Measurements from ENCODE around the gene SYK. TPM values are rescaled to one million over a fixed set of nuclear protein-coding genes. Genes with fewer than 3 reads are reported as not detected.

Gene SYK
- total RNA-seq, 1 donor from 2014 or later = 0.36 TPM

DNA sequence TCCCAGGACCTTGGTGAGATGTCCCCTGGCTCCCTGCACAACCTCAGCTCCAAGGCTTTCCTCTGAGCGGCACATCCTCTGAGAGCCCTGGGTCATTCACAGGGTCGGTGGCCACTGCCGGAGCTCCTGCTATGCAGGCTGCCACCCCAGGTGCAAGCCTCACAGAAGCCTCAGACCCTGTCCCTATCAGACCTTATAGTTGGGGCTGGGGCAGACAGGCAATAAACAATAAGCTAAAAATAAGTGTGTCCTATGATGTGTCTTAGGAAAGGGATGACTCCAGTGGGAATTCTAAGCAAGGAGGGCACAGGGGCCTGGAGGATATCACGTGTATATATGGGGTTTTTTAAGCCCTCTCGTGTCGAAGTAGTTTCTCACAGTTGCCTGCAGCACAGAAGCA, 91.3 kb downstream of the SYK start:
- Mint-ChIP-seq H3K27ac (ENCODE audit: unreplicated experiment) (peak overlapping the region; percentile 61), H3K27me3 (ENCODE audit: unreplicated experiment) (peaks cover 3% of the 10 kb centered on the region), H3K4me1 (ENCODE audit: unreplicated experiment) (peaks cover 42% of the 10 kb centered on the region), H3K36me3 (ENCODE audit: low read depth, unreplicated experiment) (no peaks in the 10 kb centered on the region), H3K9me3 (ENCODE audit: unreplicated experiment) (no peaks in the 10 kb centered on the region), H3K4me3 (ENCODE audit: unreplicated experiment) (no peak overlapping the region)
- TF ChIP-seq, protein P1, sequence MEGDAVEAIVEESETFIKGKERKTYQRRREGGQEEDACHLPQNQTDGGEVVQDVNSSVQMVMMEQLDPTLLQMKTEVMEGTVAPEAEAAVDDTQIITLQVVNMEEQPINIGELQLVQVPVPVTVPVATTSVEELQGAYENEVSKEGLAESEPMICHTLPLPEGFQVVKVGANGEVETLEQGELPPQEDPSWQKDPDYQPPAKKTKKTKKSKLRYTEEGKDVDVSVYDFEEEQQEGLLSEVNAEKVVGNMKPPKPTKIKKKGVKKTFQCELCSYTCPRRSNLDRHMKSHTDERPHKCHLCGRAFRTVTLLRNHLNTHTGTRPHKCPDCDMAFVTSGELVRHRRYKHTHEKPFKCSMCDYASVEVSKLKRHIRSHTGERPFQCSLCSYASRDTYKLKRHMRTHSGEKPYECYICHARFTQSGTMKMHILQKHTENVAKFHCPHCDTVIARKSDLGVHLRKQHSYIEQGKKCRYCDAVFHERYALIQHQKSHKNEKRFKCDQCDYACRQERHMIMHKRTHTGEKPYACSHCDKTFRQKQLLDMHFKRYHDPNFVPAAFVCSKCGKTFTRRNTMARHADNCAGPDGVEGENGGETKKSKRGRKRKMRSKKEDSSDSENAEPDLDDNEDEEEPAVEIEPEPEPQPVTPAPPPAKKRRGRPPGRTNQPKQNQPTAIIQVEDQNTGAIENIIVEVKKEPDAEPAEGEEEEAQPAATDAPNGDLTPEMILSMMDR (IDR thresholded peaks at IDR 0.05; ENCODE audit: unreplicated experiment) = no peak
- DNase-seq (ENCODE audit: low spot score) = no peak

GRCh38 chr9:90893706-90894105, 92.1 kb downstream of the SYK start:
- H3K9me3 Mint-ChIP-seq (ENCODE audit: unreplicated experiment) = no peaks in the 10 kb centered on the region

DNA sequence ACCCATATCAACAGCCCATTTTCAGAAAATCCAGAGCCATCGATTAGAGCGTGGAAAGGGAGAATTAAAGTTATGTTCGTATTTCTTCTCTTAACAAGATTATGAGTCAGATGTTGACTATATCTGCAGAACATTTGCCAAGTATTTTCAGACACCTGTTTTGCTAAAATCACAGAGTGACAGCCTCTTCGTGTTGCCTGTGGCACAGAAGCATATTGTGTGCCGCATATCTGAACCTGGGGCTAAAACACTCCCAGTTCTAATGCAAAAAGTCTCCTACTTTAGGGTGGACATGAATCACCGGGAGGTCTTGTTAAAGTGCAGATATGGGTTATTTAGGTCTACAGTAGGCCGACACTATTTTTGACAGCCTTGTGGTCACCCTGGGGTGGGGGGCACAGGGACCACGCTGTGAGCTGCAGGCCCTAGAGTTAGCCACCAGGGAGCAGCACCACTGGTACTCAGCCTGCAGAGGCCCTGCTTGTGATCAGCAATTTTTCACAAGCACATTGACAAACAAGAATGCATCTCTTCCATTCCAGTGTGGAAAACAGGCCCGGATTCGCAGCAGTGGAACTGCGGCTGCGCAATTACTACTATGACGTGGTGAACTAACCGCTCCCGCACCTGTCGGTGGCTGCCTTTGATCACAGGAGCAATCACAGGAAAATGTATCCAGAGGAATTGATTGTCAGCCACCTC, 93.5 kb downstream of the SYK start:
- Mint-ChIP-seq H3K36me3 (ENCODE audit: low read depth, unreplicated experiment) (no peaks in the 10 kb centered on the region), H3K27ac (ENCODE audit: unreplicated experiment) (no peak overlapping the region), H3K27me3 (ENCODE audit: unreplicated experiment) (peaks cover 7% of the 10 kb centered on the region), H3K4me3 (ENCODE audit: unreplicated experiment) (no peak overlapping the region), H3K9me3 (ENCODE audit: unreplicated experiment) (no peaks in the 10 kb centered on the region), H3K4me1 (ENCODE audit: unreplicated experiment) (peaks cover 42% of the 10 kb centered on the region)
- TF ChIP-seq, protein P1 (IDR thresholded peaks at IDR 0.05; ENCODE audit: unreplicated experiment) = peak; percentile 70
- peak; percentile 47 for DNase-seq (ENCODE audit: low spot score)

More at GRCh38 chr9:90893706-90894105, 92.1 kb downstream of the SYK start:
- H3K27ac Mint-ChIP-seq (ENCODE audit: unreplicated experiment) = no peak overlapping the region
- no peak for DNase-seq (ENCODE audit: low spot score)
- H3K4me3 Mint-ChIP-seq (ENCODE audit: unreplicated experiment) = no peak overlapping the region
- peaks cover 3% of the 10 kb centered on the region for H3K27me3 Mint-ChIP-seq (ENCODE audit: unreplicated experiment)
- peaks cover 42% of the 10 kb centered on the region for H3K4me1 Mint-ChIP-seq (ENCODE audit: unreplicated experiment)
- H3K36me3 Mint-ChIP-seq (ENCODE audit: low read depth, unreplicated experiment) = no peaks in the 10 kb centered on the region
- TF ChIP-seq, protein P1 (IDR thresholded peaks at IDR 0.05; ENCODE audit: unreplicated experiment) = no peak

DNA sequence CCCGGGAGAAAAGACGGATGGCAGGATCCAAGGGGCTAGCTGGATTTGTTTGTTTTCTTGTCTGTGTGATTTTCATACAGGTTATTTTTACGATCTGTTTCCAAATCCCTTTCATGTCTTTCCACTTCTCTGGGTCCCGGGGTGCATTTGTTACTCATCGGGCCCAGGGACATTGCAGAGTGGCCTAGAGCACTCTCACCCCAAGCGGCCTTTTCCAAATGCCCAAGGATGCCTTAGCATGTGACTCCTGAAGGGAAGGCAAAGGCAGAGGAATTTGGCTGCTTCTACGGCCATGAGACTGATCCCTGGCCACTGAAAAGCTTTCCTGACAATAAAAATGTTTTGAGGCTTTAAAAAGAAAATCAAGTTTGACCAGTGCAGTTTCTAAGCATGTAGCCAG, 94.2 kb downstream of the SYK start:
- Mint-ChIP-seq H3K9me3 (ENCODE audit: unreplicated experiment) (no peaks in the 10 kb centered on the region), H3K36me3 (ENCODE audit: low read depth, unreplicated experiment) (no peaks in the 10 kb centered on the region), H3K27me3 (ENCODE audit: unreplicated experiment) (peaks cover 9% of the 10 kb centered on the region), H3K27ac (ENCODE audit: unreplicated experiment) (no peak overlapping the region), H3K4me3 (ENCODE audit: unreplicated experiment) (no peak overlapping the region), H3K4me1 (ENCODE audit: unreplicated experiment) (peaks cover 42% of the 10 kb centered on the region)
- TF ChIP-seq, protein P1 (IDR thresholded peaks at IDR 0.05; ENCODE audit: unreplicated experiment) = no peak
- no peak for DNase-seq (ENCODE audit: low spot score)

- H3K27ac Mint-ChIP-seq (ENCODE audit: unreplicated experiment) = no peak overlapping the region
- H3K4me3 Mint-ChIP-seq (ENCODE audit: unreplicated experiment) = no peak overlapping the region
- peaks cover 9% of the 10 kb centered on the region for H3K27me3 Mint-ChIP-seq (ENCODE audit: unreplicated experiment)
- no peaks in the 10 kb centered on the region for H3K9me3 Mint-ChIP-seq (ENCODE audit: unreplicated experiment)
- TF ChIP-seq, protein P1 (IDR thresholded peaks at IDR 0.05; ENCODE audit: unreplicated experiment) = no peak
- no peaks in the 10 kb centered on the region for H3K36me3 Mint-ChIP-seq (ENCODE audit: low read depth, unreplicated experiment)
- H3K4me1 Mint-ChIP-seq (ENCODE audit: unreplicated experiment) = peaks cover 41% of the 10 kb centered on the region
- DNase-seq (ENCODE audit: low spot score) = no peak
Measured at GRCh38 chr9:90896231-90896630, 94.6 kb downstream of the SYK start.

Data from endothelial cell (in vitro differentiated cells).